ENCODE results near the gene PPP1R3C. TPM values are rescaled to one million over a fixed set of nuclear protein-coding genes. Genes with fewer than 3 reads are reported as not detected.

The PPP1R3C gene
- total and polyA plus RNA-seq, 12 donors = 7.8 to 52.9 (median 14.6) TPM

- intact Hi-C loops (cut with DNase I) = no loop called here
- H3K27me3 ChIP-seq = no peaks in the 10 kb centered on the region
- peaks cover 44 to 54% of the 10 kb centered on the region in 2 donors for H3K4me1 ChIP-seq (replicated peaks in 1 of 2)
- peak in 4 of 7 donors; percentile 39 to 61 (median 50) for DNase-seq
- H3K9me3 ChIP-seq (replicated peaks in 1 of 3) = no peaks in the 10 kb centered on the region
- no peak for TF ChIP-seq POLR2A (IDR thresholded peaks at IDR 0.05)
- TF ChIP-seq CTCF (IDR thresholded peaks at IDR 0.05) = no peak
- no peaks in the 10 kb centered on the region for H3K36me3 ChIP-seq (replicated peaks in 1 of 2)
- WGBS, 4 donors = 35 to 39% (median 35%) methylated on average over 9 of the region's 9 CpGs
- peak overlapping the region in 4 of 5 donors; percentile 61 to 88 (median 76) for H3K27ac ChIP-seq
- H3K4me3 ChIP-seq = no peak overlapping the region
Observed at GRCh38 chr10:91587710-91588638, 44.9 kb downstream of the PPP1R3C start.

GRCh38 chr10:91582153-91582554 is 50.7 kb downstream of the PPP1R3C start:
- 72 to 90% (median 80%) methylated on average over 2 of the region's 2 CpGs for WGBS, 4 donors
- no peaks in the 10 kb centered on the region for H3K27me3 ChIP-seq
- H3K27ac ChIP-seq = no peak overlapping the region
- TF ChIP-seq CTCF (IDR thresholded peaks at IDR 0.05) = no peak
- TF ChIP-seq POLR2A (IDR thresholded peaks at IDR 0.05) = no peak
- H3K4me1 ChIP-seq (replicated peaks in 1 of 2) = peaks cover 0 to under 1% of the 10 kb centered on the region in 2 donors
- intact Hi-C loops (cut with DNase I) = no loop called here
- no peaks in the 10 kb centered on the region for H3K9me3 ChIP-seq (replicated peaks in 1 of 3)
- H3K36me3 ChIP-seq (replicated peaks in 1 of 2) = no peaks in the 10 kb centered on the region
- no peak overlapping the region for H3K4me3 ChIP-seq
- DNase-seq = peak in 5 of 7 donors; percentile 26 to 65 (median 48)

- Histone ChIP-seq H3K4me3 (no peak overlapping the region), H3K4me1 (replicated peaks in 1 of 2) (no peaks in the 10 kb centered on the region), H3K27ac (no peak overlapping the region), H3K27me3 (no peaks in the 10 kb centered on the region), H3K9me3 (replicated peaks in 1 of 3) (no peaks in the 10 kb centered on the region), H3K36me3 (replicated peaks in 1 of 2) (no peaks in the 10 kb centered on the region)
- no peak for DNase-seq
- 70 to 83% (median 75%) methylated on average over 2 of the region's 2 CpGs for WGBS, 4 donors
- TF ChIP-seq POLR2A (IDR thresholded peaks at IDR 0.05) = no peak
- no peak for TF ChIP-seq CTCF (IDR thresholded peaks at IDR 0.05)
- intact Hi-C loops (cut with DNase I) = no loop called here
Observed at GRCh38 chr10:91579329-91579985, 53.4 kb downstream of the PPP1R3C start.

Other genes starting within 250 kb of the PPP1R3C start
- gene HECTD2, start 222.7 kb downstream of the PPP1R3C start, total RNA-seq = 10 to 100 TPM in 4 of 9 donors, 1 to 10 TPM in 5; 5.4 to 20.3 (median 8.5) TPM
- gene HECTD2, start 222.7 kb downstream of the PPP1R3C start, polyA plus RNA-seq = 10 to 100 TPM in 1 of 3 donors, 1 to 10 TPM in 2; 6.8 to 10.1 (median 7.2) TPM
- gene TNKS2, start 165.4 kb upstream of the PPP1R3C start, total RNA-seq = 10 to 100 TPM; 29.5 to 53.3 (median 36.4) TPM
- 10 to 100 TPM in 1 of 3 donors, 1 to 10 TPM in 2; 7.9 to 32.9 (median 8.2) TPM for gene TNKS2, start 165.4 kb upstream of the PPP1R3C start, polyA plus RNA-seq

Measured in adrenal gland (tissue), 12 donors.